ENCODE data around the gene TBRG4.
"Not testable (repeated sequence)": the region's sequence is repeated elsewhere in the genome, so short reads cannot be mapped to it uniquely, and the experiment has no call there.

Gene TBRG4

DNA sequence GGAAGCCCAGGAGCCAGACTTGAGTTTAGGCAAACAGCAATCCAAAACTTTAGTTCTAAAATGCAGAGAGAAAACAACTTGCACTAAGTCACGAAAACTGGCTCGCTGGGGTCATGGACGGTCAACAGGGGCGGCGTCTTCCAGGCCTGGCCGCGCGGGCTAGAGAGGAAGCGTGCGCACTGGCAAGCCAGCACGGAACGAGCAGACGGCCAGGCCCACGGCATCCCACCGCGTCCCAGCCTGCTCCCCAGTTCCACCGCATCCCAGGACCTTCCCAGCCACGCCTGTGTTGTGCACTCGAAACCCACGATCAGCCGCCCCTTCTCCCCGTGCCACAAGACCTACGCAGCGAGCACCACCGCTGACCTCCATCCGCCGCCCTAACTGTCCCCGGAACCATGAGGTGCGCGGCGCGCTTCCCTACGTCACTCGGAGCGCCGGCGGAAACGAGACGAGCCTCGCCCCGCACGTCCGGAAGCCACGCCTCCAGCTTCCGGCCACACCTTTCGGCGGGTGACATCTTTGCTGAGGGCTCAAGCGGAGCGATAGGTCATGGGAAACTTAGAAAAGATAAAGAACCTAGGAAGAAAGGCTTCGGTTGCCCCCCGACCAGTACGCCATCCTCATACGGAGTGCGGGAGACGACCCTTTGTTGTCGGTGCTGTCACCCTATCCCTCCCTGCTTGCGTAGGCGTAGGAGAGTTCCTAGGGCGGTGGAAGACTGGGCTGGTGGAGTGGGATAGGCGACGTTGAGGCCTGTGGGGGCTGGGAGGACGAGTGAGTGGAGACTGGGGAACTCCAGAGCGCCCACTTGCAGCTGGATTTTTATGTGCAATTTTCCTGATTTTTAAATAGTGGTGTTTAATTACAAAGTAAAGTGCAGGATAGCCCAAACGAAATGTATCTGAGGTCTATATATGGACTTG is at the start of gene TBRG4:
Gene TBRG4, minus strand, starts transcription at position 400 of the 926 bp plus-strand sequence. CDS start 2,460 bp downstream, outside the sequence.
- peak; percentile 98 for DNase-seq

DNA sequence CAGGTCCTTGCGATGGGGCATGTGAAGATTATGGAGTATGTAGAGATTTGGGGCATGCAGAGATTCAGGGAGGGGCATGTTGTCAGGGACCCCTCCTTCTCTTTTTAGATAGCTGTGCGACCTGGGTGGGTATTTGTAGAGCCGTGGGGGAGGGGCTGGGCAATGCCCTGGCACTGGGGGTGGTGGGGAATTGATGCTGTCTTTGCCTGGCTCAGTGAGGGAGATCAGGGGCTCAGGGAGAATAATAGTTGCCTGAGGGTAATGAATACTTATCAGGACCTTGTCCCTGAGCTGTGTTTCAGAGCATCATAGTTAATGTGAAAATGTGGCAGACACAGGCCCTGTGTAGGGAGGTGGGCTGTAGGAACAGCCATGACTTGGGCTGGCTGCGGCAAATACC is 49.6 kb upstream of the TBRG4 start:
- DNase-seq = no peak

DNA sequence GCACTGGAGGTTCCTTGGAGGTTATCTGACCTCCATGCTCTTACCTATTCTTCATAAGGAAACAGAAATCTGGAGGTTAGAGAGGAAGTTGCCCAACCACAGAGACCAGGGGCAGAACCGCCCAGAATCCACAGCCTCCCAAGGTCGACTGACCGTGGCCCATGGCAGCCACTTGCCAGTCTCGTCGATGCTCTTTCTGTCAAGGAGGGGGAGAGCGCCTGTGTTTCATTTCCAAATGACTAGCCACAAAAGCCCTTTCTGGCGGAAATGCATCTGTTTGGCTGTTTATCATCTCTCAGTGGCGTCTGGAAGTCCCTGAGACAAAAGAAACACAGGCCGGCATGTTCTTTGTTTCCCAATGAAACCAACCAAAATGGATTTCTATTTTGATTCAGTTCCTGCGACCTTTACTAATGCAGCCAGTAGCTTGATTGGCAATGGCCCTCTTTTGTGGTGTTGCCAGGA is 49.0 kb upstream of the TBRG4 start:
- peak; percentile 15 for DNase-seq

- DNase-seq = no peak
Observed at GRCh38 chr7:45159296-45159695, 47.8 kb upstream of the TBRG4 start.

- DNase-seq = no peak
Observed at GRCh38 chr7:45158471-45158870, 47.0 kb upstream of the TBRG4 start.

DNA sequence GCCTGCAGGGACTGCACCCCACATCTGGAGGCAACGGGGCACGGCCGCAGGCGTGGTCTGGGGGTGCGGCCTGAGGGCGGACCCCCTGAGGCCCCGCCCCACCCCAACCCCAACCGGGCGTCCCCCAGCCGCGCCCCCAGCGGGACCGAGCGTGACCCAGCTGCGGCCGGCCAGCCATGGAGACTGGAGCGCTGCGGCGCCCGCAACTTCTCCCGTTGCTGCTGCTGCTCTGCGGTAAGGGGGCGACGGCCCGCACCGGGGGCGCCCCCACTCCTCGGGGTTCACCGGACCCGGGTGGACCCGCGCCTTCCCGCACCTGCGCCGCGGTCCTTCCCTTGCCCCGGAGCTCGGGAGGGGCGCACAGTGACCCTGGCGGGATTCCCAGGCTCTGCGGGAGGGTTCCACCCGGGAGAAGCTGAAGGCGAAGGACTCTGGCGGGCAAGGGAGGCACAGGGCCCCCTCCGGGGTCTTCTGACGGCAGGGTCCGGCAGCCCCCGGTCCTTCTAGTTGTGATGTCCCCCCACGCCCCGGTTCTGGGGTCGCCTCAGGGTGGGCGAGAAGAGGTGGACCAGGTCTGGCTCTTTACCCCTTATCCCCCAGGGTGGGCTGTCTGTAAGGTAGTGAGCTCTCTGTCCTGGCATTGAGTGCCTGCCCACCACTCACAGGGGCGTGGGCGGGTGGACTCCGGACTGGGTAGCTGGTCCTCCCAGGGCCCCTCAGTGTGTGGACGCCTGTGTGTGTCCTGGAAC is 46.3 kb upstream of the TBRG4 start, which contains the start of gene RAMP3:
Gene RAMP3, plus strand, starts transcription at position 139 of the 749 bp plus-strand sequence. Its CDS starts 38 bp downstream, at position 177.
- peak; percentile 40 for DNase-seq

DNA sequence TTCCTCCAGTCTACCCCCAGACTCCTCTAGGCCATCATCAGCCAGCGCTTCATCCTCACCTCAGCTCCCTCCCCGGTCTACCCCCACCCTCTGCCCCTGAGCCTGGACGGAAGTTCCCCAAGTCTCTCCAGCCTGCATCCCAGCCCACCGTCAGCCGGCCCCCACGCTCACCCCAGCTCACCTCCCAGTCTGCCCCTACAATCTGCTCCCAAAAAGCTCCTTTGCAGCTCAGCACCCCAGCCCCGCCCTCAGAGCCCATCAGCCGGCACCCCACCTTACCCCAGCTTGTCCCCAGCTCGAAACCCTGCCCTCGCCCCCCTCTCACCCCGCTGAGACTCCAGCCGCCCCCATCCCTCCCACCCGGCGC is 45.8 kb upstream of the TBRG4 start:
- DNase-seq = no peak

DNA sequence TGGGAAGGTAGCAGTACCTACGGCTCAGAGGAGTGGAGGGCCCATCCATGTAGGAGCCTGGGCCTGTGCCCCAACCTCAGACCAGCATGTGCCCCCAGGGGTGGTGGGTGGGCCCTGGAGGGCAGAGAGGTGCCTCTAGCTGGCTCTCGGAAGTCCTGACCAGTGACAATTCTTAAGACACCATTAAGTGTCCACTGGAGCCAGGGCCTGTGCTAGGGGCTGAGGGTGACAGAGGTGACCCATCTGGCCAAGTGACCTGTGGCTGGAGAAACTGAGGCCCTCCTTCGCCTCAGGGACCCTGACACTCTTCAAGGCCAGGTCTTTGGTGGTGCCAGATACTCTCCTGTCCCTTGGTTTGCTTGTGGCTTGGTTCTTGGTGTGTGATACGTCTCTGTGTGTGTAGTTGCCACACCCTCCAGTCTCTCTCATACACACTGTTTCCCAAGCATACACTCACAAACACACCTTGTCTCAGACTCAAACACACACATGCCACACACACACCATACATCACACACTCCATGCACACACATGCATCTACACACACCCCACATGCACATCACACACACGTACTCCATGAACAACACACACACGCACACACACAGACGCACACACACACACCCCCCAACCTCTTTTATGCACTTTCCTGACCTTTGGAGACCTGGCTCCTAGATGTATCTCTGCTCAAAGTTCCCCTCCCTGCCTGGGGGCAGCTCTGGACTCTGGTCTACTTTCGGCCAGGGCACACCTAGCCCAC is 45.2 kb upstream of the TBRG4 start:
- DNase-seq = no peak

GRCh38 chr7:45155941-45156340 is 44.4 kb upstream of the TBRG4 start:
- no peak for DNase-seq

DNA sequence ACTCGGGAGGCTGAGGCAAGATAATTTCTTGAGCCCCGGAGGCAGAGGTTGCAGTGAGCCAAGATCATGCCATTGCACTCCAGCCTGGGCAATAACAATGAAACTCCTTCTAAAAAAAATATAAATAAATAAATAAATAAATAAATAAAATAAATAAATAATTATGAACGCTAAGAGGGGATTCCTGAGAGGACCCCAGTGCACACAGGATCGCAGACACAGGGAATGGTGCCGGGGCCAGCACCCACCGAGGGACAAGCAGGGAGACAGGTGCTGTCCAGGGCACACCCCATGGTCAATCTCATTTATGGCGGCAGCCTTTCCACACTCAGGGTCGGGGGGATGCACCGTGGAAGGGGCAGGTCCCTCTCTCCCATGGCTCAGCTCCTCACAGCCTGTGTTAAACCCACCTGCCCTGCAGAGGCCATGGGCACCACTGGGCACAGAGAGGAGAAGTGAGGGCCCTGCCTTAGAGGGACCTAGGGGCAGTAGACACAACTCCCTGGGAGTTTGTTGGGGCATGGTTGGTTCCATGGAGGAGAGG is 43.9 kb upstream of the TBRG4 start:
- DNase-seq = no peak

- not testable (repeated sequence) for DNase-seq
Observed at GRCh38 chr7:45153861-45154260, 42.4 kb upstream of the TBRG4 start.

- no peak for DNase-seq
Observed at GRCh38 chr7:45153233-45153632, 41.7 kb upstream of the TBRG4 start.

DNA sequence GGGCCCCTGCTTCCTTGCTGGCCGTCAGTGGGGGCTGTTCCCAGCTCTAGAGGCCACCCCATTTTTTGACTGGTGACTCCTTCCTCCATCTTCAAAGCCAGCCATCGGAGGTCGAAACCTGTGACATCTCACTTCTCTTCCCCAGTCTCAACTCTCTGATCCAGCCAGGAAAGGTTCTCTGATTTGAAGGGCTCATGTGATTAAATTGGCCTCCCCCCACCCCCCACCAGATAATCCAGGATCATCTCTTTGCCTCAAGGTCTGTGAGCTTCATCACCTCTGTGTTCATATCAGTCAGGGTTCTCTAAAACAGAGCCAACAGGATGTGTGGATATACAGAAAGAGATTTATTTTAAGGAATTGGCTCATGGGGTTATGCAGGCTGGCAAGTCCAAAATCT is 40.5 kb upstream of the TBRG4 start:
- DNase-seq = no peak

- DNase-seq = no peak
Observed at GRCh38 chr7:45151131-45151684, 39.7 kb upstream of the TBRG4 start.

GRCh38 chr7:45150199-45150598 is 38.7 kb upstream of the TBRG4 start:
- DNase-seq = no peak

- no peak for DNase-seq
Observed at GRCh38 chr7:45149606-45150005, 38.1 kb upstream of the TBRG4 start.

GRCh38 chr7:45148653-45148973 is 37.1 kb upstream of the TBRG4 start:
- no peak for DNase-seq

DNA sequence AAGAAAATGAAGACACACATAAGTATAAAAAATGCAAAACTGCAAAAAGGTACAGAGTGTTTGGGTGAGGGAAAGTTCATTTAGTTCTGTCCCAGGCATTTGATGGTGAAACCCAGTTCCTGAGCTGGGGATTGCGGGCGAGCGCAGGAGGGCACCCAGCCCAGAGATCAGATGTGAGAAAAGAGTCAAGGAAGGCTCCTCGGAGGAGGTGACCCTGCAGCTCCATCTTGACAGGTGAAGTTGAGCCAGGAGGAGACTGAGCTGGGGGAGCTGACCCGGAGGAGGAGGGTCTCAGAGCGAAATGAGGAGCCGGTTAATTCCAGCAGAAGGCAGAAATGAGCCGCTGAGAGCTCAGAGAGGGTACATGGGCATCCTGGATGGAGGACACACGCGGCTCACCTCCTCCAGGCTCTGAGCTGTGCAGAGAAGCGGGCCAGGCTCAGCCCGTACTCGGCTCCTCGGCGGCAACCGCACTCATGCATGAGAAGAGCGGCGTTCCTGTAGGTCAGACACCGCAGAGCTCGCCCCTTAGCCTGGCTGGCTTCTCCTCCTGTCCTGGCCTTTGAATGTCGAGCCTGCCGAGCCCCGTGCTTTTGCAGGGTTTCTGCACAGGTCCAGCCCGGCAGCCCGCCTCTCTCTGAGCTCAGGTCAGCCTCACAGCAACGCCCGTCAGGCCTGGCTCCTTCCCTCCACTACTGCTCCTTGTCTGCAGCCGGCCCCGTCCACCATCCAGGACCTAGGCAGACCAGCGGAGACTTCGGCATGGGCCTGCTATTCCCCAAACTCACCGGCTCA is 36.6 kb upstream of the TBRG4 start:
- DNase-seq = peak; percentile 21

DNA sequence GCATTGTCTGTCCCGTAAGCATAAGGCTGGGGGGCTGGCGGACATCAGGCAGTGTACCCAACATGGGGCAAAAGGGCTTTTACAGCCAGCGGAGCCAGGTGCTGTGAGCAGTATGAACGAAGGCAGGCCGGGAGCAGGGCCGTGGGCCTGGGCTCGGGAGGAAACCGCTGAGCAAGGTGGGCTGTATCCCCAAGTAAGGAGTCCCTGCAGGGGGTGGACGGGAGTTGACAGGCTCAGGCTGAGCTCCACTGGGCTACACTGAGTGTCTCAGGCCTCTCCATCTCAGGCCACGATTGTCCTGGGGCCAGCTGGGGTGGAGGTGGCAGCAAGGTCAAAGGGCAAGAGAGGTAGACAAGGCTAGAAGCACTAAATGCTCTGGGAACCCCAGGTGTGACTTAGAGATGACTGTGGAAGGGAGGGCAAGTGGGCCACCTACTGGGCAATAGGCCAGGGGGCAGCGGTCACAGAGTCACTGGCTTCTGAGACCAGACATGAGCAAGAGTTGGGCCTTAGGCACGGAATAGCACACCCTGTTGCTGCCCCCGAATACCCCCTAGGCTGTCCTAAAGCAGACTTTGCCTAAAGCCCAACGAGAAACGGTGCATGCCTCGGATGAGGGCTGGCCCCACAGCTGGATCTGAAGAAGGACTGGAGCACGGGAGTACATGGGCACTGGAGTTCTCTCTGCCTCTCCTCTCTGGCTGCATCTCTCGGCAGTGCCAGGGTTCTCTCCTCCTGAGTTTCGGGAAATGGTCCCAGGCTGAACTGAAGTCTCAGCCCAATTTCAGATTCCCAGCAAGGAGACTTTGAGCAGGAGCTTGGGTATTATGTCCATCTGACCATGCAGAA is 35.3 kb upstream of the TBRG4 start:
- no peak for DNase-seq

DNA sequence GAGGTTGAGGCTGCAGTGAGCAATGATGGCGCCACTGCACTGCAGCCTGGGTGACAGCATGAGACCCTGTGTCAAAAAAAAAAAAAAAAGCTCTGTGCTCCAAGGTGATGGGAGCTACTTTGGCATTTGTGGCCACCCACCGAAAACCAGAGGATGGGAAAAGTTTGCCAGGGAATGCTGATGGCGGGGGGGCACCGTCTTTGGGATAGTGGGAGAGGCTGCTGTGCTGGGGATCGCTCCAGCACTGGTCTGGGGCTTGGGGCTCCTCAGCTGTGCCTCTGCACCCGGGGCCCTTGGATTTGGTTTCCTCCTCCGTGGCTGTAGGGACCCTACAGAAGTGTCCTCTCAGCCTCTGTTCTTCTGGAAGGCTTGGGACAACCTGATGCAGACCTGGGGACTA is 34.4 kb upstream of the TBRG4 start:
- no peak for DNase-seq

DNA sequence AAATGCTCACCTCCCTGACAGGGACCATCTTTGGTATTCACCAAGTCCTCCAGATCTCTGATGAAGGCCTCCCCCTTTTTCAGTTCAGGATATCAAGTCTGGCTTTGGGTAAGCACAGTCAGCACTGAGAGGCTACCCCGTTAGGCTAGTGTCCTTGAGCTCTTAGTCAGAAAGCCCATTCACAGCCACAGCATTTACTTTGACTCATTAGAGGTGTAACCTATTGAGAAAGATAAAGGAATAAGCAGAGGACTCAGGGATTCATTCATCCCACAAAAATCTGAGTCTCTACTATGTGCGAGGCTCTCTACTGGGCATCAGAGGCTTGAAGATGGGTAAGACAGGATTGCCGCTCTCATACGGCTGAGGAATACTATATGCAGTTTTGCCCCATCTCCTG is 32.1 kb upstream of the TBRG4 start:
- no peak for DNase-seq
